SK-N-SH (cell line): ENCODE data around the gene UBE2E1.

Experiments used
- CHD2 ChIP-seq: fragments of 150-350 bp; IDR thresholded peaks from 2 replicates; pipeline ENCODE4 v1.6.1; 2018; ENCODE audit warnings: low read length; ENCODE audit not compliant: partially characterized antibody
- EP300 ChIP-seq, 2 experiments: IDR thresholded peaks; 2 replicates each; pipeline versions ENCODE4 v1.4.0 to v1.6.1; 2012; ENCODE audit warnings: borderline replicate concordance in 1 of 2, low read depth in 1 of 2, low read length in 1 of 2
- MEF2A ChIP-seq: IDR thresholded peaks from 2 replicates; pipeline ENCODE4 v1.4.0; 2012; ENCODE audit warnings: low read depth, borderline replicate concordance
- RFX5 ChIP-seq: IDR thresholded peaks from 2 replicates; pipeline ENCODE4 v1.6.1; 2012; ENCODE audit warnings: mild to moderate bottlenecking, improper control_type of control experiment, low read length
- TAF1 ChIP-seq: IDR thresholded peaks from 2 replicates; pipeline ENCODE4 v1.6.1; 2012; ENCODE audit warnings: low read depth, mild to moderate bottlenecking, low read length, moderate library complexity, borderline replicate concordance
- YY1 ChIP-seq: IDR thresholded peaks from 2 replicates; pipeline ENCODE4 v1.4.0; 2012; ENCODE audit warnings: low read depth, mild to moderate bottlenecking
- TF ChIP-seq, protein P1 (sequence below): IDR thresholded peaks from 2 replicates; pipeline ENCODE4 v1.4.0; 2012; ENCODE audit warnings: low read depth, borderline replicate concordance
- TF ChIP-seq, protein P2 (sequence below): fragments of 200-600 bp; sonication (generic); IDR thresholded peaks from 2 replicates; pipeline ENCODE4 v1.6.1; 2017; ENCODE audit warnings: antibody characterized with exemption, mild to moderate bottlenecking, moderate library complexity

DNA sequence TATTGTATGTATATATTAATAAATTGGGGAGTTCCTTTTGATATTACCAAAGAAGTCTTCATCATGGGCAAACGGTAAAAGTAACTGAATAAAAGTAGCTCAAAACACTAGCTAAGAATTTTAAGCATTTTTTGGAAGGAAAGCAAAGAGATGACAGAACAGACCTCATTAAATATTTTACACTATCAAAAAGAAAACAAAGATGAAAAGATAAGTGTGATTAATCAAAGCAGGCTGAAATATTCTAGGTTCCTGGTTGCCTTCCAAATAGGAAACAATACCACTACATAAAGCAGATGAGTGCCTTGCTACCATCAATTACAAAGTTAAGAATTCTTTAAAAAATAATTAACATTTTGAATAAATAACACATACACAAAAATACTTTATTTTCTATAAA, 107.4 kb downstream of the UBE2E1 start:
- TF ChIP-seq EP300 (IDR thresholded peaks at IDR 0.05; ENCODE audit: borderline replicate concordance in 1 of 2, low read depth in 1 of 2, low read length in 1 of 2), result no peak
- no peak for TF ChIP-seq RFX5
- no peak for TF ChIP-seq CHD2
- TF ChIP-seq, protein P1, sequence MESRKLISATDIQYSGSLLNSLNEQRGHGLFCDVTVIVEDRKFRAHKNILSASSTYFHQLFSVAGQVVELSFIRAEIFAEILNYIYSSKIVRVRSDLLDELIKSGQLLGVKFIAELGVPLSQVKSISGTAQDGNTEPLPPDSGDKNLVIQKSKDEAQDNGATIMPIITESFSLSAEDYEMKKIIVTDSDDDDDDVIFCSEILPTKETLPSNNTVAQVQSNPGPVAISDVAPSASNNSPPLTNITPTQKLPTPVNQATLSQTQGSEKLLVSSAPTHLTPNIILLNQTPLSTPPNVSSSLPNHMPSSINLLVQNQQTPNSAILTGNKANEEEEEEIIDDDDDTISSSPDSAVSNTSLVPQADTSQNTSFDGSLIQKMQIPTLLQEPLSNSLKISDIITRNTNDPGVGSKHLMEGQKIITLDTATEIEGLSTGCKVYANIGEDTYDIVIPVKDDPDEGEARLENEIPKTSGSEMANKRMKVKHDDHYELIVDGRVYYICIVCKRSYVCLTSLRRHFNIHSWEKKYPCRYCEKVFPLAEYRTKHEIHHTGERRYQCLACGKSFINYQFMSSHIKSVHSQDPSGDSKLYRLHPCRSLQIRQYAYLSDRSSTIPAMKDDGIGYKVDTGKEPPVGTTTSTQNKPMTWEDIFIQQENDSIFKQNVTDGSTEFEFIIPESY, result no peak
- TF ChIP-seq MEF2A, result no peak
- TF ChIP-seq, protein P2, sequence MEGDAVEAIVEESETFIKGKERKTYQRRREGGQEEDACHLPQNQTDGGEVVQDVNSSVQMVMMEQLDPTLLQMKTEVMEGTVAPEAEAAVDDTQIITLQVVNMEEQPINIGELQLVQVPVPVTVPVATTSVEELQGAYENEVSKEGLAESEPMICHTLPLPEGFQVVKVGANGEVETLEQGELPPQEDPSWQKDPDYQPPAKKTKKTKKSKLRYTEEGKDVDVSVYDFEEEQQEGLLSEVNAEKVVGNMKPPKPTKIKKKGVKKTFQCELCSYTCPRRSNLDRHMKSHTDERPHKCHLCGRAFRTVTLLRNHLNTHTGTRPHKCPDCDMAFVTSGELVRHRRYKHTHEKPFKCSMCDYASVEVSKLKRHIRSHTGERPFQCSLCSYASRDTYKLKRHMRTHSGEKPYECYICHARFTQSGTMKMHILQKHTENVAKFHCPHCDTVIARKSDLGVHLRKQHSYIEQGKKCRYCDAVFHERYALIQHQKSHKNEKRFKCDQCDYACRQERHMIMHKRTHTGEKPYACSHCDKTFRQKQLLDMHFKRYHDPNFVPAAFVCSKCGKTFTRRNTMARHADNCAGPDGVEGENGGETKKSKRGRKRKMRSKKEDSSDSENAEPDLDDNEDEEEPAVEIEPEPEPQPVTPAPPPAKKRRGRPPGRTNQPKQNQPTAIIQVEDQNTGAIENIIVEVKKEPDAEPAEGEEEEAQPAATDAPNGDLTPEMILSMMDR, result no peak
- no peak for TF ChIP-seq YY1
- no peak for TF ChIP-seq TAF1
